ENCODE results near the gene COX10.
"Not testable (repeated sequence)": the region's sequence is repeated elsewhere in the genome, so short reads cannot be mapped to it uniquely, and the experiment has no call there.

COX10 gene

DNA sequence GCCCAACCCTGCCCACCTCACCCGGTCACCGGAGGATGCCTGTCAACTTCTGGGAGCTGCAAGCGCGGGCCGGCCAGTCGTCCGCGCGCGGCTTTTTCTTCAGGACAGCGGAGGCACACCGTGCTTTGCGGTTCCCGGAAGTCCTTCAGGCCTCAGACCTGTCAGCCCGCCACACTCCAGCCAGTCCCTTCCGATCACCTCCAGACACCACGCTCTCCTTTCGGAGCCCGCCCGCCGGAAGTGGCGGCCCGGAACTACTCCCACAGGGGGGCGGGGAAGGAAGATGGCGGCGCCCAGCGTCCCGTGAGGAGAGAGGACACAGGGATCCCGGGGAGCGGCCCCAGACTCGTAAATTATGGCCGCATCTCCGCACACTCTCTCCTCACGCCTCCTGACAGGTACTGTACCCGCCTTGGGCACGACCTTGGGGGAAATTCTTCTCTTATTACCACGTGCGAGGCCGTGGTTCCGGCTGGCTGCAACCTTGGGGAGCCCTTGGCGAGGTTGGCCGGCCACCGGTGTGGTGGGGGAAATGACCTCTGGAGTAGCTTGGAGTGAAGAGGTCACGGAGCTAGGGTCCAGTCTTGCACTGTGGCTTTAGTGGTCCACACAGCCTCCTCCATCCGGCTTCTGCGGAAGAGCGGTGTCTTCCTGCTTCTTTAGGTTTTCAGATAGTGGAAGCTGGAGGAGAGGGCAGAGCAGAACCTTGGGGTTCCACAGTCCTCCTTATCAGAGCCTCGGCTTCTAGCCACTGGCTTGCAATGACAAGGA, at the start of gene COX10:
Gene COX10, plus strand, starts transcription at position 254 of the 771 bp plus-strand sequence. Its CDS starts 102 bp downstream, at position 356.
- Histone ChIP-seq H3K36me3 (ENCODE audit: low read depth) (peaks cover 9% of the 10 kb centered on the region), H3K9me3 (ENCODE audit: severe bottlenecking) (no peaks in the 10 kb centered on the region), H3K4me1 (ENCODE audit: insufficient read depth, poor library complexity, severe bottlenecking) (peaks cover 8% of the 10 kb centered on the region), H3K27me3 (ENCODE audit: insufficient read depth, poor library complexity, severe bottlenecking) (no peaks in the 10 kb centered on the region), H3K27ac (ENCODE audit: poor library complexity, severe bottlenecking) (peak within 1 kb of the TSS; percentile 41), H3K4me3 (ENCODE audit: severe bottlenecking) (peak within 1 kb of the TSS; percentile 88)
- TF ChIP-seq, protein P1, sequence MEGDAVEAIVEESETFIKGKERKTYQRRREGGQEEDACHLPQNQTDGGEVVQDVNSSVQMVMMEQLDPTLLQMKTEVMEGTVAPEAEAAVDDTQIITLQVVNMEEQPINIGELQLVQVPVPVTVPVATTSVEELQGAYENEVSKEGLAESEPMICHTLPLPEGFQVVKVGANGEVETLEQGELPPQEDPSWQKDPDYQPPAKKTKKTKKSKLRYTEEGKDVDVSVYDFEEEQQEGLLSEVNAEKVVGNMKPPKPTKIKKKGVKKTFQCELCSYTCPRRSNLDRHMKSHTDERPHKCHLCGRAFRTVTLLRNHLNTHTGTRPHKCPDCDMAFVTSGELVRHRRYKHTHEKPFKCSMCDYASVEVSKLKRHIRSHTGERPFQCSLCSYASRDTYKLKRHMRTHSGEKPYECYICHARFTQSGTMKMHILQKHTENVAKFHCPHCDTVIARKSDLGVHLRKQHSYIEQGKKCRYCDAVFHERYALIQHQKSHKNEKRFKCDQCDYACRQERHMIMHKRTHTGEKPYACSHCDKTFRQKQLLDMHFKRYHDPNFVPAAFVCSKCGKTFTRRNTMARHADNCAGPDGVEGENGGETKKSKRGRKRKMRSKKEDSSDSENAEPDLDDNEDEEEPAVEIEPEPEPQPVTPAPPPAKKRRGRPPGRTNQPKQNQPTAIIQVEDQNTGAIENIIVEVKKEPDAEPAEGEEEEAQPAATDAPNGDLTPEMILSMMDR (IDR thresholded peaks at IDR 0.05; ENCODE audit: poor library complexity, severe bottlenecking), result no peak
- DNase-seq (ENCODE audit: low spot score) (peak; percentile 90), ATAC-seq (ENCODE audit: low read depth) (peak; percentile 98)

DNA sequence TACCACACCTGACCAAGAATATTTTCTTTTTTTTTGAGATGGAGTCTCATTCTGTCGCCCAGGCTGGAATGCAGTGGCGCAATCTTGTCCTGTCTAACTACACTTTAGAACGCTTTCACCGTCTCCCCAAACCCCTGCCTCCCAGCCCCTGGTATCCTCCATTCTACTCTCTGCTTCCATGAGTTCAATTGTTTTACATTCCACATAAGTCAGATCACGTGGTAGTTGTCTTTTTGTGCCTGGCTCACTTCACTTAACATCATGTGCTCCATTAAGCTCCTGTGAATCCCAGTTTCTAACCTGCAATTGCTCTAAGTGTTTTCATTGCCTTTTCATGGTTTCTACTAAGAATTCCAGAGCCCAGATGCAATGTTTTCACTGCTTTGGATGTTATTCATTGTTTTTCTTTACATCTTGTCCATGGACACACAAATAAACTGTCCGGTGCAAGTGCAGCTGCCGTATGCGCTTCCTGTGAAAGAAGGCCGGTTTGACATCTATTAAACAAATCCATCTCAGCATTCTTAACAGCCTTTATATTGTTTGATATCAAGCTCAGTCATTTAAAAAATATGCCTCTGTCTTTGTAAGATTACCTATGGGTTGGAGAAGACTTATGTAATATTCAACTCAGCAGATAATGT, 47.5 kb upstream of the COX10 start:
- H3K27ac ChIP-seq (ENCODE audit: poor library complexity, severe bottlenecking); DNase-seq (ENCODE audit: low spot score); H3K9me3 ChIP-seq (ENCODE audit: severe bottlenecking); H3K4me1 ChIP-seq (ENCODE audit: insufficient read depth, poor library complexity, severe bottlenecking); ATAC-seq (ENCODE audit: low read depth); H3K4me3 ChIP-seq (ENCODE audit: severe bottlenecking); H3K36me3 ChIP-seq (ENCODE audit: low read depth); H3K27me3 ChIP-seq (ENCODE audit: insufficient read depth, poor library complexity, severe bottlenecking): not testable (repeated sequence)

- not testable (repeated sequence) for ATAC-seq (ENCODE audit: low read depth); DNase-seq (ENCODE audit: low spot score); H3K9me3 ChIP-seq (ENCODE audit: severe bottlenecking); H3K4me3 ChIP-seq (ENCODE audit: severe bottlenecking); H3K27ac ChIP-seq (ENCODE audit: poor library complexity, severe bottlenecking); H3K4me1 ChIP-seq (ENCODE audit: insufficient read depth, poor library complexity, severe bottlenecking); H3K27me3 ChIP-seq (ENCODE audit: insufficient read depth, poor library complexity, severe bottlenecking)
- peaks cover 16% of the 10 kb centered on the region for H3K36me3 ChIP-seq (ENCODE audit: low read depth)
These were observed 39.5 kb upstream of the COX10 start for GRCh38 chr17:14029755-14030154.

DNA sequence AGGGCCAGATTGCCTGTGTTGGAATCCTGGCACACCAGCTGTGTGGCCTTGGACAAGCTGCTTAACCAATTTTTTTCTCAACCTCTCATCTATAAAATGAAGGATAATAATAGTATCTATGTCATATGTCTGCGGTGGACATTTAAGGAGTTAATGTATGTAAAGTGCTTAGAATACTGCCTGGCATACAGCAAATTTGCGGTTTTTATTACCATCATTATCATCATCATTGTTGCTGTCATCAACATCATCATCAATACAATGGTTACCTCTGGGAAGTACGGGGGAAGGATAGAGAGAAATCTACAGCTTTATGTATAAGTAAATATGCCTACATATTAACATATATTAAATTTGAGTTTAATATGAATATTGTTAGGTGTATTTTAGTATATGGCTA, 37.1 kb upstream of the COX10 start:
- H3K36me3 ChIP-seq (ENCODE audit: low read depth), result peaks cover 16% of the 10 kb centered on the region
- H3K4me1 ChIP-seq (ENCODE audit: insufficient read depth, poor library complexity, severe bottlenecking), result no peaks in the 10 kb centered on the region
- H3K27me3 ChIP-seq (ENCODE audit: insufficient read depth, poor library complexity, severe bottlenecking), result no peaks in the 10 kb centered on the region
- H3K4me3 ChIP-seq (ENCODE audit: severe bottlenecking), result no peak overlapping the region
- no peak overlapping the region for H3K27ac ChIP-seq (ENCODE audit: poor library complexity, severe bottlenecking)
- no peaks in the 10 kb centered on the region for H3K9me3 ChIP-seq (ENCODE audit: severe bottlenecking)
- DNase-seq (ENCODE audit: low spot score) (no peak), ATAC-seq (ENCODE audit: low read depth) (no peak)
- TF ChIP-seq, protein P1 (IDR thresholded peaks at IDR 0.05; ENCODE audit: poor library complexity, severe bottlenecking), result no peak

DNA sequence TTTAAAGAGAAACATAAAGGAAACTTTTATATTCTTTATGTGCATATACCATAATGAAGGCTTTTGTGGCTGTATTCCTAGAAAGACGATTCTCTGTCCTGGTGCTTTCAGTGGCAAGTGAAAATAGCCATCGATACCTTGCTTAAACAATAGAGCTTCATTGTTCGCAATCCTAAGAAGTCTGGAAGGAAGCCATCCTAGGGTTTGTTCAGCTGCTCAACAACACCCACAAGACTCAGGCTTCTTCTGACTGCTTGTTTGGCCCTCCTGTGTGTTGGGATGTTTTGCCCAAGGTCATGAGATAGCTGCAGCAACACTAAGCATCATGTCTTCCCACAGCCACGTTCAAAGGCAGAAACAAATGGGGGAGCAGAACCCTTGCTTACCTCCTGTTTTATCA, 36.1 kb upstream of the COX10 start:
- no peak overlapping the region for H3K27ac ChIP-seq (ENCODE audit: poor library complexity, severe bottlenecking)
- H3K36me3 ChIP-seq (ENCODE audit: low read depth), result peaks cover 16% of the 10 kb centered on the region
- no peak for DNase-seq (ENCODE audit: low spot score)
- TF ChIP-seq, protein P1 (IDR thresholded peaks at IDR 0.05; ENCODE audit: poor library complexity, severe bottlenecking), result no peak
- H3K9me3 ChIP-seq (ENCODE audit: severe bottlenecking), result no peaks in the 10 kb centered on the region
- ATAC-seq (ENCODE audit: low read depth), result no peak
- no peak overlapping the region for H3K4me3 ChIP-seq (ENCODE audit: severe bottlenecking)
- no peaks in the 10 kb centered on the region for H3K4me1 ChIP-seq (ENCODE audit: insufficient read depth, poor library complexity, severe bottlenecking)
- H3K27me3 ChIP-seq (ENCODE audit: insufficient read depth, poor library complexity, severe bottlenecking), result no peaks in the 10 kb centered on the region

Data from RWPE2 (cell line).